Measurements from ENCODE around the gene MTAP.

- TF ChIP-seq CTCF (IDR thresholded peaks at IDR 0.05) = no peak
- TF ChIP-seq POLR2A (IDR thresholded peaks at IDR 0.05) = no peak
- TF ChIP-seq EP300 (IDR thresholded peaks at IDR 0.05) = no peak
Measured at GRCh38 chr9:21875893-21876292, 73.5 kb downstream of the MTAP start.

All from stomach (tissue), 4 donors.